GM12892 (cell line): Measurements from ENCODE around the gene RPL15.

Source experiments
- DNase-seq: peaks from one replicate; pipeline ENCODE4 v3.0.0; 2011; ENCODE audit not compliant: insufficient read length
- FAIRE-seq: peaks from 2 replicates; lab custom pipeline; 2011; peaks lifted over from hg19 to GRCh38; lab: Jason Lieb, UNC
- POLR2A ChIP-seq: IDR thresholded peaks from 2 replicates; pipeline ENCODE4 v1.6.1; 2011; ENCODE audit warnings: low read depth, low read length, control low read depth
- POLR2AphosphoS5 ChIP-seq: IDR thresholded peaks from 2 replicates; pipeline ENCODE4 v1.6.1; 2011; ENCODE audit warnings: low read depth, low read length, control low read depth
- TAF1 ChIP-seq: IDR thresholded peaks from 2 replicates; pipeline ENCODE4 v1.6.1; 2011; ENCODE audit warnings: low read depth, mild to moderate bottlenecking, control low read depth, low read length, borderline replicate concordance

RPL15 gene

GRCh38 chr3:23940775-23941174 is 23.8 kb downstream of the RPL15 start:
- FAIRE-seq = no peak
- no peak for DNase-seq
- TF ChIP-seq TAF1 (no peak), POLR2A (no peak), POLR2AphosphoS5 (no peak)

DNA sequence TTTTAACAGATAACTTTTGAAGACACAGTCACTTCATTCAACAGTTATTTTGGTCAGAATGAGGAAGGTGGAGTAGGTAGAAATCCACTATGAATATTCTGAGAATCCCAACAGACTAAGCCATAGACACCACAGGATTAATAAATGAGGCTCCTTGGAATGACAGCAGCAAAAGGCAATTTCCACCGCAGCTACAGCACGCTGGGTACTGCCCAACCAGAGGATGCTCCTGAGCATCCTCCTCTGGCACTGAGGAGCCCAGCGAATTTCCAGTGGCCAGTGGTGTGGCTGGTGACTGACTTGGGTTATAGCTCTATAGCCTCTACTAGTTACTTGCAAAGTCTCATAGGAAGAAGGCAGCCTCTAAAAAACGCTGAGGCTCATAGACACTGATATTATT is 24.5 kb downstream of the RPL15 start:
- DNase-seq = no peak
- TF ChIP-seq POLR2A = no peak
- no peak for TF ChIP-seq TAF1
- TF ChIP-seq POLR2AphosphoS5 = no peak

GRCh38 chr3:23942546-23942945 is 25.6 kb downstream of the RPL15 start:
- no peak for DNase-seq
- no peak for TF ChIP-seq POLR2AphosphoS5
- no peak for TF ChIP-seq POLR2A
- TF ChIP-seq TAF1 = no peak
- no peak for FAIRE-seq

More for the DNA sequence above, 24.5 kb downstream of the RPL15 start:
- FAIRE-seq = no peak

GRCh38 chr3:23944007-23944783 is 27.3 kb downstream of the RPL15 start:
- no peak for FAIRE-seq
- TF ChIP-seq POLR2A (no peak), TAF1 (no peak), POLR2AphosphoS5 (no peak)
- DNase-seq = no peak

- TF ChIP-seq POLR2A (peak; percentile 42; the same call in 1 of the 2 replicates), POLR2AphosphoS5 (no peak)
- FAIRE-seq (peak; percentile 92), DNase-seq (peak; percentile 81)
Observed at GRCh38 chr3:23944861-23945662, 28.1 kb downstream of the RPL15 start, which contains the start of gene NR1D2. Gene NR1D2, plus strand, starts transcription at chr3:23945286. Its CDS starts 293 bp downstream, at chr3:23945579.

DNA sequence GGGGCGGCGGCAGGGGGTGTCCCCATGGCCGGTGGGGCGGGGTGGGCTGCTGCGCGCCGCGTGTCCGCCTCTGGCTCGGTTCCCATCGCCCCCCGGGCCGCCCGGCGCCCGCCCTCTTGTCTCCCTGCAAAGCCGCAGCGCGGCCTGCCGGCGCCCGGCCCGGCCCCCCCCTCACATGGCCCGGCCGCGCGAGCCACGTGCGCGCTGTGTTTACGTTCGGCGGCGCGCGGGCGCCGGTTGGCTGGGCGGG is 28.7 kb downstream of the RPL15 start:
- TF ChIP-seq POLR2AphosphoS5 = no peak
- TF ChIP-seq TAF1 = no peak
- TF ChIP-seq POLR2A = no peak
- FAIRE-seq = no peak
- DNase-seq = no peak

- TF ChIP-seq POLR2A (peak; percentile 46; the same call in 1 of the 2 replicates), TAF1 (no peak), POLR2AphosphoS5 (no peak)
- DNase-seq = peak; percentile 90
- peak; percentile 96 for FAIRE-seq
Observed at GRCh38 chr3:23945913-23946687, 29.2 kb downstream of the RPL15 start.

DNA sequence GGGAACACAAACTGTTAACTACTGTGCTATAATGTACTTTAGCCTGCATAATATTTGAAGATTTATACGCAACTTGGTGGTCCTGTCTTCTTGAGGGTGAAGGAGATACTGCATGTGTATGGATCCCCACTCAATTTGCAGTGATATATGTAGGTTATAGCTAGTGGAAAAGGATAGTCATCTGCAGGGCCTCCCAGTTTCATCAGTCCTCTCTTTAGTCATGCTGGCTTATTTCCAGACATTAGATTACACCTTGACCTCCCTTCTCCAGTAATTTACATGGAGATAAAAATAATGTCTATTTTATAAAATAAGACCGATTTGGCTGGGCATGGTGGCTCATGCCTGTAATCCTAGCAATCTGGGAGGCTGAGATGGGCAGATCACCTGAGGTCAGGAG is 31.8 kb downstream of the RPL15 start:
- FAIRE-seq (no peak), DNase-seq (no peak)
- TF ChIP-seq POLR2A (no peak), POLR2AphosphoS5 (no peak), TAF1 (no peak)

DNA sequence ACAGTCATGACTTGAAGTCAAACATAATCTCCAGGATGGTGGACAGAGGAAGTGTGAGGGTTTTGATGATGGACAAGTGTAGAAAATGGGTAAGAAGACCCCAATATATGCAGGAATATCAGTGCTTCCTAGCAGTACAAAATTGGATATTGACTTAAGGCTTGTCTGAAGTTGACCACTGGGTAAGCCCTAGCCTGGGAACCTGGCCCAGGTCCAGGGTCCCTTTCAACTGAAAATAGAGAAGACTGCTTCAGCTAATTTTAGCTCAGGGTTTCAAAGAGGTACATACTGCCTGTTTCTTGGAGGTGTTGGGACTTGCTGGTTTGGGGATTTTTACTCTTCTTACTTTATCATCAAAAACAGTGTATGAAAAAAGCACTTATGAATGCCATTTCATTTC is 32.9 kb downstream of the RPL15 start:
- no peak for DNase-seq
- no peak for TF ChIP-seq POLR2A
- TF ChIP-seq POLR2AphosphoS5 = no peak
- no peak for TF ChIP-seq TAF1
- FAIRE-seq = no peak

DNA sequence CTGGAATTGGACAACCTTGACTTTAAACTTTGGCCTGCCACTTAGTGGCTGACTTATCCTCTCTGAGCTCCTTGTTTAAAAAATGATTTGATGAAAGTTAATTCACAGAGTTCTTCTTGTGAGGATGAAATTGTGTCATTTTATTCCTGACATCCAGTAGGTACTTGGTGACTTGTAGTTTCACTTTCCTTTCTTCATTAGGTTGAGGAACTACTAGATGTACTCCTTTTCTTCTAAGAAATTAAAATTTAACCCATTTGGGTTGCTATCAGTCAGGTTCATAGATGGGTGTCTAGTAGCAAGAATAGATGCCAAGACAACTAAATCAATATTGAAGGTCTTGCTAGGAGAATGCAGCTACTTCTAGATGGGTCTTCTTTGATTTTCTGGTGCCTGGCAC is 33.4 kb downstream of the RPL15 start:
- TF ChIP-seq TAF1 (no peak), POLR2AphosphoS5 (no peak), POLR2A (no peak)
- FAIRE-seq (no peak), DNase-seq (no peak)

- no peak for DNase-seq
- peak; percentile 69 for FAIRE-seq
- TF ChIP-seq POLR2AphosphoS5 (no peak), TAF1 (no peak), POLR2A (no peak)
Observed at GRCh38 chr3:23952646-23953045, 35.7 kb downstream of the RPL15 start.

GRCh38 chr3:23953523-23953922 is 36.6 kb downstream of the RPL15 start:
- TF ChIP-seq TAF1 (no peak), POLR2AphosphoS5 (no peak), POLR2A (no peak)
- no peak for DNase-seq
- no peak for FAIRE-seq
